GM10266 (cell line): ENCODE results near the gene KCND3.

Source experiments
- DNase-seq: peaks from one replicate; pipeline ENCODE4 v3.0.0; 2012; ENCODE audit errors: extremely low spot score
- TF ChIP-seq, protein P1 (sequence below): IDR thresholded peaks from 2 replicates; pipeline ENCODE4 v1.5.1; 2012; ENCODE audit warnings: mild to moderate bottlenecking, low read depth; ENCODE audit not compliant: control insufficient read depth, insufficient read depth; ENCODE audit errors: missing control alignments

KCND3 gene

DNA sequence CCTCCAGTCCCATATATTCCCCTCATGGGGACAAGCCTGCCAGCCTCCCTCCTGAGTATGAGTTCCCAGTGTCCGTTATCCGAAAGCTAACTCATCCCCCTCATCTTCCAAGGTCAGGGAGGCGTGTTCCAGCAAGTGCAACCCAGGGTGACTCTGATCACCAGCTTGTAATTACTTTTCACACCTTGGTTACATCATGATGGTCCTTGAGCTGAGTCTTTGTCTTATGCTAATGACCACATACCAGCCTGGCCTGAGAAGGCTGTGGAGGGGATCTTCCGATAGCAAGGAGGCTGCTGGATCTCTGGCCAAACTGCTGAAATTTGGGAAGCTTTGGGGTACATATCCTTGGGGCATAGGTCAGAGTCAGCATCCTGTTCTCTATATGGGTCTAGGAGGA is 134.2 kb downstream of the KCND3 start:
- TF ChIP-seq, protein P1, sequence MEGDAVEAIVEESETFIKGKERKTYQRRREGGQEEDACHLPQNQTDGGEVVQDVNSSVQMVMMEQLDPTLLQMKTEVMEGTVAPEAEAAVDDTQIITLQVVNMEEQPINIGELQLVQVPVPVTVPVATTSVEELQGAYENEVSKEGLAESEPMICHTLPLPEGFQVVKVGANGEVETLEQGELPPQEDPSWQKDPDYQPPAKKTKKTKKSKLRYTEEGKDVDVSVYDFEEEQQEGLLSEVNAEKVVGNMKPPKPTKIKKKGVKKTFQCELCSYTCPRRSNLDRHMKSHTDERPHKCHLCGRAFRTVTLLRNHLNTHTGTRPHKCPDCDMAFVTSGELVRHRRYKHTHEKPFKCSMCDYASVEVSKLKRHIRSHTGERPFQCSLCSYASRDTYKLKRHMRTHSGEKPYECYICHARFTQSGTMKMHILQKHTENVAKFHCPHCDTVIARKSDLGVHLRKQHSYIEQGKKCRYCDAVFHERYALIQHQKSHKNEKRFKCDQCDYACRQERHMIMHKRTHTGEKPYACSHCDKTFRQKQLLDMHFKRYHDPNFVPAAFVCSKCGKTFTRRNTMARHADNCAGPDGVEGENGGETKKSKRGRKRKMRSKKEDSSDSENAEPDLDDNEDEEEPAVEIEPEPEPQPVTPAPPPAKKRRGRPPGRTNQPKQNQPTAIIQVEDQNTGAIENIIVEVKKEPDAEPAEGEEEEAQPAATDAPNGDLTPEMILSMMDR = no peak
- no peak for DNase-seq

DNA sequence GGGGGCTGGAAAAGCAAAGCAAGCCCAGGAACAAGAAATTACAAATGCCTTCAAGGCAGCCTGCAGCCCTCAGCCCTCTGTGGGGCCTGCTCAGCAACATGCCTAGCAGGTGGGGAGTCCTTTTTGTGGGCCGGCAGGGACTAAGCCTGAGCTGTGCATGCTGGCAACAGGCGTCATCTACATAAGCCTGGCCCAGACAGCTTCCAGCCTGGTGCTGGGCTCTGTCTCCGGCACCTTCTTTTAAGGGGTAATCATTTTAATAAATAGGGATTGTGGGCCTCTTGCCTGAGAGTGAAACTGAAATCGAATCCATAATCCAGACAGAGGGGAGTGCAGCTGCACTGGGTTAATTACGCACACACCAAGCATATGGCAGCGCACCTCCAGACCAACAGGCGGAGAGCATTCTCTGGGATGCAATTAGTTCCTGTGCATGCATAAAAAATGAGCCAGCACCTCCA is 137.2 kb downstream of the KCND3 start:
- no peak for DNase-seq
- TF ChIP-seq, protein P1 = no peak

DNA sequence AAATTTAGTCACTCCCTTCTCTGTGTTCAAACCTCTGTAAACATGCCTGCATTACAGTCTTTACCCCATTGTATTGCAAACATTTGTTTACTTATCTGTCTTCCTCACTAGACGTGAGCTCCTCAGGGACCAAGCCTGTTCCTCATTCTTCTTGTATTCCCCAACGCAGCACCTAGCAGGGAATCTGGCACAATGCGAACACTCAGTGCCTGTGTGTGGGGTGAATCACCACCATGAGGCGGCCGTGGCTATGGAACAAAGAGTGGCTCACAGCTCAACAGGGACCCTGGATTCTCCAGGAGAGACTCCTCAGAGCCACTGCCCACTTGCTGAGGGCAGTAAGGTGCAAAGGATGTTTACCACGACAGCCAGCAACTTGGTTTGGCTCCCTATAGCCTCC is 137.9 kb downstream of the KCND3 start:
- TF ChIP-seq, protein P1 = no peak
- no peak for DNase-seq

DNA sequence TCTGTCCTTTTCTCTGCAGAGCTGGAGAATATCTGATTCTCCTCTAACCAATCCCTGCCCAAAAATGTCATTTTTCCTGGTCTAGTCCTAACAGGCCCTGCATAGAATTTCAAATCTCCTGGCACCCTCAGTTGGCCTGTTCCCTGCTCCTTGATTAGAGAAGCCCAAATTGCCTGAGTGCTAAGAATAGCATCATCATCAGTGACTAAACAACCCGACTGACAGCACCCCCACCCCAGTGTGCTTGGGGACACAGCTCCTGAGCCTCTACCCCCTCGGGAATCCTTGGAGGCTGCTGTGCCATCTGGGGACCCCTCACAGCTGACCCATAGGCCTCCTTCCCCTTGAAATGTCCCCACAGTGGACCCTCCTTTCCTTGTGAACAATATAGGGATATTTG is 139.4 kb downstream of the KCND3 start:
- TF ChIP-seq, protein P1 = no peak
- DNase-seq = no peak

DNA sequence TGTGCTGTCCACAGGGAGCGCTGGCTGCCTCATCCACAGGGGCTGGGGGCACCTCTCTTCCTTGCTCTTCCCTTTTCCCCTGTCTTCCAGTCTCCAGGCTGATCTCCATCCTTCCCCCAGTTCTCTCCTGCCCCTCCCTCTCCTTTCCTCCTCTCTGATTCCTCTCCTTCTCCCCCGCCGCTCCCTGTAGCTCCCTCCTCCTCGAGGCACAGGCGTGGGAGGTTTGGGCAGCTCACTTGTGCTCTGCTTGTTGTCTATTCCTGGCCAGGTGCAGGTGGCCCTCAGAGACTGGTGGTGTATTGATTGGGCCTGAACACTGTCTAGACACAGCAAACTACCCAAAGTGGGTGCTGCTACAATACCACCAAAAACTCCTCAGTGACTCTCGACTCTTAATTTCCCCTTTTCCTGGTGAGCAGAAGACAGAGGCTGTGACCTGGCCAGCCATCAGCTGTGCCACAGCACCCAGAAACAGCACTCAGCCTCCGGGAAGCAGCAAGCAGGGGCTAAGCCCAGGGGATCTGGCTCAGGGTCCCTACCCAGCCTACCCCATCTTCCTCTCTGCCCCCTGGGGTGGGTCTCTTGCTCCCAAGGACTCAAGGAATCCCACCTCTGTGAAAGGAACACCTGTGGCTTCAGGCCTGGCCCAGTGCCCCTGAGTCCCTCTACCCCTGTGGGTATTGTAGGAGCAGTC is 140.5 kb downstream of the KCND3 start:
- no peak for DNase-seq
- TF ChIP-seq, protein P1 = no peak

DNA sequence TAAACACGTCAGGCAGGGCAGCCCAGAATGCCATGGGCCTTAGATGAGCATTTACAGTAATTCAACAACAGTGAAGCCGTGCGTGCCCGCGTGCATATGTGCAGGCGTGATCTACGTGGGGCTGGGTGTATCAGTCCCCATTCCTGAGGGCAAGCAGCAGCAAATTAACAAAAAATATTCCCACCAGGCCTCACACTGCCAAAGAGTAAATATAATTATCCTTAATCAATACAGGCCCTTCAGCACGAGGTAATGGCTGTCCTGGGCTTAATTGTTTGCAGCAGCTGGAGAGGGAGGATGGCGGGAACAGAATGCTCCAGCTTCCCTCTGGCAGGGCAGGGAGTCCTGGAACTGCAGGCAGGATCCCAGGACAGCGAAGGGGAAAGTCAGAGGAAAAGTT is 142.0 kb downstream of the KCND3 start:
- TF ChIP-seq, protein P1 = no peak
- DNase-seq = no peak

DNA sequence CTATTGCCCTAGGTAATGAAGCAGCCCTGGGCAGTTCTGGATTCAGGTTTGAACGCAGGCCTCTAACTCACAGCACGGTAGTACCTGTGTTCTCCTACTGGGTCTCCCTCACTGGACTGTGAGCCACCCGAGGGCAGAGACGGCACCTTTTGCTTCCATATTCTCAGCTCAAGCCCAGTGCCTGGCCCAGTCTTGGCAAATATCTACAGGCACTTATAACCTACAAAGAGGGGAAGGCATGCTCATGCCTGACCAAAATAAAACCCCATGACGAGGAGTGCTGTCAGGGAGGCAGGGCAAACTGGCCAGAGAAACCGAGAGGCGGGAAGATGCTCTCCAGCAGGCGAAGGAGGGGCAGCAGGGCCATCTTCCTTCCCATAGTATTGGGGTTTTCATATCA is 142.6 kb downstream of the KCND3 start:
- DNase-seq = no peak
- TF ChIP-seq, protein P1 = no peak
